Stimulated activated CD8-positive, alpha-beta memory T cell treated with anti-CD3 and anti-CD28 coated beads, Interleukin-12 subunit alpha, Interleukin-12 subunit beta, amount 100 ng/mL, for 4 hours (primary cell): ENCODE results near the gene CNOT6.

ENCODE experiments used
- DNase-seq: peaks from one replicate; pipeline ENCODE4 v3.0.0-alpha.2; 2020; ENCODE audit warnings: low read depth

Gene CNOT6

GRCh38 chr5:180601591-180602480 lies 107.7 kb downstream of the CNOT6 start:
- DNase-seq, result no peak

GRCh38 chr5:180602481-180603075 lies 108.4 kb downstream of the CNOT6 start:
- no peak for DNase-seq

GRCh38 chr5:180603076-180603594 lies 109.0 kb downstream of the CNOT6 start:
- DNase-seq, result no peak

GRCh38 chr5:180604271-180604670 lies 110.1 kb downstream of the CNOT6 start:
- no peak for DNase-seq

- peak; percentile 22 for DNase-seq
Measured at GRCh38 chr5:180605554-180606214, 111.5 kb downstream of the CNOT6 start.

- DNase-seq, result no peak
Measured at GRCh38 chr5:180606215-180606785, 112.1 kb downstream of the CNOT6 start.

GRCh38 chr5:180607861-180608571 lies 113.8 kb downstream of the CNOT6 start:
- DNase-seq, result no peak

GRCh38 chr5:180608572-180609310 lies 114.6 kb downstream of the CNOT6 start:
- DNase-seq, result no peak

- DNase-seq, result no peak
Measured at GRCh38 chr5:180609386-180609785, 115.2 kb downstream of the CNOT6 start.

- no peak for DNase-seq
Measured at GRCh38 chr5:180609817-180610550, 115.8 kb downstream of the CNOT6 start.

- no peak for DNase-seq
Measured at GRCh38 chr5:180611140-180611850, 117.1 kb downstream of the CNOT6 start.

GRCh38 chr5:180612683-180613082 lies 118.5 kb downstream of the CNOT6 start:
- DNase-seq, result no peak

- DNase-seq, result no peak
Measured at GRCh38 chr5:180613188-180613813, 119.1 kb downstream of the CNOT6 start.

- no peak for DNase-seq
Measured at GRCh38 chr5:180613814-180614188, 119.6 kb downstream of the CNOT6 start.

GRCh38 chr5:180618487-180618828 lies 124.3 kb downstream of the CNOT6 start:
- no peak for DNase-seq

GRCh38 chr5:180618829-180619562 lies 124.8 kb downstream of the CNOT6 start:
- no peak for DNase-seq

GRCh38 chr5:180619563-180619915 lies 125.4 kb downstream of the CNOT6 start:
- no peak for DNase-seq

GRCh38 chr5:180620014-180620413 lies 125.8 kb downstream of the CNOT6 start:
- DNase-seq, result no peak

GRCh38 chr5:180621311-180621710 lies 127.1 kb downstream of the CNOT6 start:
- DNase-seq, result no peak
